ENCODE data around the gene HOMER2. TPM values are rescaled to one million over a fixed set of nuclear protein-coding genes. Genes with fewer than 3 reads are reported as not detected.

Gene HOMER2
- total and polyA plus RNA-seq, 9 of the 15 experiments (the other 6 are each of a cell fraction or from before 2014, with no cell fraction given), result 0.13 to 0.47 (median 0.29) TPM; not detected in 1

DNA sequence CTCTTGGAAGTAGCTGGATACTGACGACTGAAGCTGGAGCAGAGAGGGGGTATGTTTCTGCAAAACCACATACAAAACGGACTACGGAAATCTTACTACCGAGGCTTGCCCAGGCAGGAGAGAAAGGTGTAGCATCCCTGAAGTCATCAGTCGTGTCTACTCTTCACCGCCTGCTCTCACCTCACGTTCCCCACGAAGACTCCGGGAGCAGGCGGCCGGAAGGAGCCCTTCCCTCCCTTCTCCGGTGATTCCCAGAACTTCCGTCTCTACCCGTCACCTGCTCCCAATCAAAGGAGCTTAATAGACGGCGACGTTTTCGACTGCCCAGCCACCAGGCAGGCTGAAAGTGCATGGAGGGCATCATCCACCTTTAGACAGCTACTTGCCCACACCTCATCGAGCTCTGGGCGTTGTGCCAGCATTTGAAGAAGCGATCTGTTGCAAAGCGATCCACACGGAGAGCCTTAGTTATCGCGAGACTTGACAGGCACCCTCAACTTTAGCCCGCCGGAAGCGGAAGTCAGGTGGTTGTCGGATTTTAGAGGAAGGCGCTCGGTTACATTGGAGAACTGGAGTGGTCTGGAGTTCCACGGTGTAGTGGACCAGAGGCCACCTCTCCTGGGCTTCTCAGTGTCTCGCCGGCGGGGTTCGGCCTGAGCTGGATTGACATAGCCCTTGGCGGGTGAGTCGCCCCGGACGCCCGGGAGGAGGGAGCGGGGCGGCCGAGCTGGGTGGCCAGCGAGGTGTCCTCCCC is 33.3 kb upstream of the HOMER2 start, which contains the start of gene RAMAC (continued):
- TF ChIP-seq TAF15 (IDR thresholded peaks at IDR 0.05; ENCODE audit: low read depth, low read length) (no peak), CBX5 (IDR thresholded peaks at IDR 0.05; ENCODE audit: borderline replicate concordance, low read depth) (no peak), MEF2A (IDR thresholded peaks at IDR 0.05; ENCODE audit: control insufficient read depth, low read depth, low read length) (no peak), BRCA1 (IDR thresholded peaks at IDR 0.05) (no peak), BRCA1 (CRISPR knock-in tag; IDR thresholded peaks at IDR 0.05) (no peak), NUFIP1 (IDR thresholded peaks at IDR 0.05; ENCODE audit: partially characterized antibody) (no peak), ETV6 (IDR thresholded peaks at IDR 0.05; ENCODE audit: borderline replicate concordance in 1 of 2, low read depth in 2 of 2, low read length in 1 of 2) (no peak), ETV6 (CRISPR knock-in tag; IDR thresholded peaks at IDR 0.05; ENCODE audit: borderline replicate concordance) (no peak), BRF1 (IDR thresholded peaks at IDR 0.05; ENCODE audit: borderline replicate concordance, extremely low read depth, insufficient read length) (no peak), CBX1 (IDR thresholded peaks at IDR 0.05; ENCODE audit: low read depth) (peak; percentile 66; the same call in 1 of the 2 replicates), PRMT5 (CRISPR knock-in tag; IDR thresholded peaks at IDR 0.05) (no peak)
- TF ChIP-seq, protein P1, sequence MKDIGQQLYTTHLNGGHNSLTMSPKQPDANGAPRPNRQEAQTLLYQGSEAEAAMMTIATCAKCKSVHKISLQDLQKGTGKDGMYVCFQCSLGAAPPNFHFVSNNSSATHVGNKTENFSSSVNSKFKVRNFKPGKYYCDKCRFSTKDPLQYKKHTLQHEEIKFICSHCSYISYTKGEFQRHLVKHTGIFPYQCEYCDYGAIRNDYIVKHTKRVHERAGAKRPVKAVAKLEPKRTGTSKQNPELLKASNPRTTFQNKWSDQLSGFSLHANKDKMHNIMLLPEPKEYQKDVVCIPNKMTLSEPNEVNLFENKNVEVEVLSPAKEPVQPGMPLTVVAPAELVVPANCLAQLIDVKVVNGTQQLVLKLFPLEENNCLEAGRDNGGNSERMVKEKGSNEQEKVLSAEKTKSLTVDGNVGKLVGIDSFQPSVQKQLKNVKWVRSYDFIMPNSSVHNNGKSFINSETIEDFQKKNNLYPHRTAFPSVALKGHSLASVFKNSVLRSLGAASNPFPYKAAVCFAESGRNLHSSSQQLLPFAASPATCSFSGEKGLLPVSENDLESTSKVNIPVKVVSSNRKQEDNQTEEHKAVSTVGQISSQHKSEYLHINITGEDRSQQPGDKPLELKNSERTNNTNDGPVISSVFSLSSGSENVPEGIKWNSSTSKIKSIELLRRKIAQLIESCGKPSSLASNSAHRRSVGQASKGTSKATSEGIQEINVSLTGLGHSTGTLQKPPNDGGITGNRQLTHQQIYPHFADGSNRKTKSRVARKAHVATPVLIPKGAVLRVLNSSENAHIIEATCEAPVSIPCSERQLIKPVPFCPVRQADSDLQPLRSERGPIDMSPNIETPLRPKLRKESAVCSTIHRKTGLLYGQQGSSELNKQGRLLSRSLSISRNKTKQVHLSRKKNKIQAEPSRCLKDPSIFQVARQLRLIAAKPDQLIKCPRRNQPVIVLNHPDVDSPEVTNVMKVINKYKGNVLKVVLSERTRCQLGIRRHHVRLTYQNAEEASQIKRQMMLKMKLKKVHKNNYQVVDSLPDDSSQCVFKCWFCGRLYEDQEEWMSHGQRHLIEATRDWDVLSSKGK (CRISPR knock-in tag; IDR thresholded peaks at IDR 0.05), result no peak
- TF ChIP-seq, protein P2, sequence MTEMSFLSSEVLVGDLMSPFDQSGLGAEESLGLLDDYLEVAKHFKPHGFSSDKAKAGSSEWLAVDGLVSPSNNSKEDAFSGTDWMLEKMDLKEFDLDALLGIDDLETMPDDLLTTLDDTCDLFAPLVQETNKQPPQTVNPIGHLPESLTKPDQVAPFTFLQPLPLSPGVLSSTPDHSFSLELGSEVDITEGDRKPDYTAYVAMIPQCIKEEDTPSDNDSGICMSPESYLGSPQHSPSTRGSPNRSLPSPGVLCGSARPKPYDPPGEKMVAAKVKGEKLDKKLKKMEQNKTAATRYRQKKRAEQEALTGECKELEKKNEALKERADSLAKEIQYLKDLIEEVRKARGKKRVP (CRISPR knock-in tag; IDR thresholded peaks at IDR 0.05), result no peak
- TF ChIP-seq, protein P3, sequence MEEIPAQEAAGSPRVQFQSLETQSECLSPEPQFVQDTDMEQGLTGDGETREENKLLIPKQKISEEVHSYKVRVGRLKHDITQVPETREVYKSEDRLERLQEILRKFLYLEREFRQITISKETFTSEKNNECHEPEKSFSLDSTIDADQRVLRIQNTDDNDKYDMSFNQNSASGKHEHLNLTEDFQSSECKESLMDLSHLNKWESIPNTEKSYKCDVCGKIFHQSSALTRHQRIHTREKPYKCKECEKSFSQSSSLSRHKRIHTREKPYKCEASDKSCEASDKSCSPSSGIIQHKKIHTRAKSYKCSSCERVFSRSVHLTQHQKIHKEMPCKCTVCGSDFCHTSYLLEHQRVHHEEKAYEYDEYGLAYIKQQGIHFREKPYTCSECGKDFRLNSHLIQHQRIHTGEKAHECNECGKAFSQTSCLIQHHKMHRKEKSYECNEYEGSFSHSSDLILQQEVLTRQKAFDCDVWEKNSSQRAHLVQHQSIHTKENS (CRISPR knock-in tag; IDR thresholded peaks at IDR 0.05), result no peak
- TF ChIP-seq, protein P4, sequence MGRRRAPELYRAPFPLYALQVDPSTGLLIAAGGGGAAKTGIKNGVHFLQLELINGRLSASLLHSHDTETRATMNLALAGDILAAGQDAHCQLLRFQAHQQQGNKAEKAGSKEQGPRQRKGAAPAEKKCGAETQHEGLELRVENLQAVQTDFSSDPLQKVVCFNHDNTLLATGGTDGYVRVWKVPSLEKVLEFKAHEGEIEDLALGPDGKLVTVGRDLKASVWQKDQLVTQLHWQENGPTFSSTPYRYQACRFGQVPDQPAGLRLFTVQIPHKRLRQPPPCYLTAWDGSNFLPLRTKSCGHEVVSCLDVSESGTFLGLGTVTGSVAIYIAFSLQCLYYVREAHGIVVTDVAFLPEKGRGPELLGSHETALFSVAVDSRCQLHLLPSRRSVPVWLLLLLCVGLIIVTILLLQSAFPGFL (CRISPR knock-in tag; IDR thresholded peaks at IDR 0.05), result no peak
- TF ChIP-seq, protein P5, sequence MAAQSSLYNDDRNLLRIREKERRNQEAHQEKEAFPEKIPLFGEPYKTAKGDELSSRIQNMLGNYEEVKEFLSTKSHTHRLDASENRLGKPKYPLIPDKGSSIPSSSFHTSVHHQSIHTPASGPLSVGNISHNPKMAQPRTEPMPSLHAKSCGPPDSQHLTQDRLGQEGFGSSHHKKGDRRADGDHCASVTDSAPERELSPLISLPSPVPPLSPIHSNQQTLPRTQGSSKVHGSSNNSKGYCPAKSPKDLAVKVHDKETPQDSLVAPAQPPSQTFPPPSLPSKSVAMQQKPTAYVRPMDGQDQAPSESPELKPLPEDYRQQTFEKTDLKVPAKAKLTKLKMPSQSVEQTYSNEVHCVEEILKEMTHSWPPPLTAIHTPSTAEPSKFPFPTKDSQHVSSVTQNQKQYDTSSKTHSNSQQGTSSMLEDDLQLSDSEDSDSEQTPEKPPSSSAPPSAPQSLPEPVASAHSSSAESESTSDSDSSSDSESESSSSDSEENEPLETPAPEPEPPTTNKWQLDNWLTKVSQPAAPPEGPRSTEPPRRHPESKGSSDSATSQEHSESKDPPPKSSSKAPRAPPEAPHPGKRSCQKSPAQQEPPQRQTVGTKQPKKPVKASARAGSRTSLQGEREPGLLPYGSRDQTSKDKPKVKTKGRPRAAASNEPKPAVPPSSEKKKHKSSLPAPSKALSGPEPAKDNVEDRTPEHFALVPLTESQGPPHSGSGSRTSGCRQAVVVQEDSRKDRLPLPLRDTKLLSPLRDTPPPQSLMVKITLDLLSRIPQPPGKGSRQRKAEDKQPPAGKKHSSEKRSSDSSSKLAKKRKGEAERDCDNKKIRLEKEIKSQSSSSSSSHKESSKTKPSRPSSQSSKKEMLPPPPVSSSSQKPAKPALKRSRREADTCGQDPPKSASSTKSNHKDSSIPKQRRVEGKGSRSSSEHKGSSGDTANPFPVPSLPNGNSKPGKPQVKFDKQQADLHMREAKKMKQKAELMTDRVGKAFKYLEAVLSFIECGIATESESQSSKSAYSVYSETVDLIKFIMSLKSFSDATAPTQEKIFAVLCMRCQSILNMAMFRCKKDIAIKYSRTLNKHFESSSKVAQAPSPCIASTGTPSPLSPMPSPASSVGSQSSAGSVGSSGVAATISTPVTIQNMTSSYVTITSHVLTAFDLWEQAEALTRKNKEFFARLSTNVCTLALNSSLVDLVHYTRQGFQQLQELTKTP (IDR thresholded peaks at IDR 0.05; ENCODE audit: low read depth in 1 of 2, partially characterized antibody in 2 of 2), result no peak

Measured in K562 (cell line).